IMR-90 (cell line): ENCODE results near the gene LATS2. TPM values are rescaled to one million over a fixed set of nuclear protein-coding genes. Genes with fewer than 3 reads are reported as not detected.

Experiments used
- ATAC-seq: fragments of 200-7000 bp; cut with Tn5 transposase; 2 replicates; pipeline ENCODE4 v1.9.1; 2020; ENCODE audit warnings: low read depth, mild to moderate bottlenecking, moderate library complexity
- BruUV-seq: library from RNA; stranded (reverse); fragments of 400-500 nt; replicated peaks from 2 replicates; lab custom pipeline; 2021; lab: Mats Ljungman, UMichigan
- CTCF ChIA-PET: fragments of 300-600 bp; formaldehyde crosslinking; extraction: SDS; loops from one replicate; lab custom pipeline; 2021; ENCODE audit warnings: antibody characterized with exemption; lab: Yijun Ruan, JAX
- POLR2A ChIA-PET: fragments of 300-600 bp; sonication (Branson Sonifier 250); formaldehyde crosslinking; loops from one replicate; lab custom pipeline; 2022; ENCODE audit warnings: antibody characterized with exemption; ENCODE audit not compliant: unreplicated experiment; lab: Charles Lee
- DNase-seq: peaks from one replicate; pipeline ENCODE4 v3.0.0; 2013
- H2AFZ ChIP-seq: replicated peaks from 2 replicates; pipeline ENCODE3; 2013; ENCODE audit warnings: low read length, mild to moderate bottlenecking; ENCODE audit not compliant: poor library complexity
- H2AK5ac ChIP-seq: 2 replicates; pipeline ENCODE4 v1.6.1; 2013; ENCODE audit warnings: low read depth, low read length, inconsistent platforms
- H2AK9ac ChIP-seq: replicated peaks from 2 replicates; pipeline ENCODE3; 2013; ENCODE audit warnings: mild to moderate bottlenecking, low read depth, low read length, moderate library complexity; ENCODE audit not compliant: poor library complexity
- H2BK120ac ChIP-seq: 2 replicates; pipeline ENCODE4 v1.6.1; 2013; ENCODE audit warnings: low read depth, low read length, inconsistent platforms
- H2BK15ac ChIP-seq: 3 replicates; pipeline ENCODE4 v1.6.1; 2013; ENCODE audit warnings: low read depth, low read length, inconsistent platforms
- H2BK20ac ChIP-seq: 2 replicates; pipeline ENCODE4 v1.6.1; 2013; ENCODE audit warnings: low read depth, mild to moderate bottlenecking, inconsistent platforms, low read length, moderate library complexity
- H2BK5ac ChIP-seq: 2 replicates; pipeline ENCODE4 v1.6.1; 2013; ENCODE audit warnings: mild to moderate bottlenecking, low read depth, low read length, inconsistent platforms; ENCODE audit not compliant: poor library complexity, severe bottlenecking
- H3K14ac ChIP-seq: replicated peaks from 2 replicates; pipeline ENCODE4 v1.6.1; 2013; ENCODE audit warnings: low read depth, low read length, inconsistent platforms
- H3K18ac ChIP-seq: 2 replicates; pipeline ENCODE4 v1.6.1; 2013; ENCODE audit warnings: low read depth, low read length, control low read depth
- H3K23ac ChIP-seq: 2 replicates; pipeline ENCODE4 v1.6.1; 2013; ENCODE audit warnings: low read depth, low read length, inconsistent platforms
- H3K27ac ChIP-seq: 2 replicates; pipeline ENCODE4 v1.5.1; 2013; ENCODE audit warnings: mild to moderate bottlenecking, control low read depth, low read length; ENCODE audit not compliant: insufficient read depth
- H3K27me3 ChIP-seq: 2 replicates; pipeline ENCODE4 v1.6.1; 2013; ENCODE audit warnings: low read length; ENCODE audit not compliant: control insufficient read depth, insufficient read depth
- H3K36me3 ChIP-seq: 2 replicates; pipeline ENCODE4 v1.6.1; 2013; ENCODE audit warnings: low read length, mixed read lengths; ENCODE audit not compliant: control insufficient read depth, insufficient read depth
- H3K4ac ChIP-seq: 2 replicates; pipeline ENCODE4 v1.6.1; 2013; ENCODE audit warnings: low read depth, low read length, inconsistent platforms
- H3K4me1 ChIP-seq: 2 replicates; pipeline ENCODE4 v1.6.1; 2013; ENCODE audit warnings: low read length, mixed read lengths; ENCODE audit not compliant: control insufficient read depth, insufficient read depth
- H3K4me2 ChIP-seq: 2 replicates; pipeline ENCODE4 v1.6.1; 2013; ENCODE audit warnings: low read depth, mild to moderate bottlenecking, control low read depth, low read length, moderate library complexity
- H3K4me3 ChIP-seq: 2 replicates; pipeline ENCODE4 v1.5.1; 2013; ENCODE audit warnings: low read depth, mild to moderate bottlenecking, control low read depth, low read length, moderate library complexity; ENCODE audit not compliant: insufficient read depth
- H3K56ac ChIP-seq: 2 replicates; pipeline ENCODE4 v1.6.1; 2013; ENCODE audit warnings: low read length, inconsistent platforms; ENCODE audit not compliant: insufficient read depth; ENCODE audit errors: extremely low read depth
- H3K79me1 ChIP-seq, 2 experiments: 2 replicates each; pipeline ENCODE4 v1.6.1; 2013; ENCODE audit warnings: low read length in 2 of 2, inconsistent platforms in 1 of 2, low read depth in 1 of 2
- H3K9ac ChIP-seq: 2 replicates; pipeline ENCODE4 v1.6.1; 2013; ENCODE audit warnings: low read depth, low read length, control low read depth
- H3K9me1 ChIP-seq: 2 replicates; pipeline ENCODE4 v1.6.1; 2013; ENCODE audit warnings: low read length, inconsistent platforms; ENCODE audit not compliant: insufficient read depth
- H3K9me3 ChIP-seq: 2 replicates; pipeline ENCODE4 v1.6.1; 2013; ENCODE audit warnings: low read length; ENCODE audit not compliant: control insufficient read depth, insufficient read depth
- H4K20me1 ChIP-seq: 2 replicates; pipeline ENCODE4 v1.6.1; 2013; ENCODE audit warnings: low read length, inconsistent platforms; ENCODE audit not compliant: insufficient read depth
- H4K5ac ChIP-seq: 2 replicates; pipeline ENCODE4 v1.6.1; 2013; ENCODE audit warnings: mild to moderate bottlenecking, low read depth, low read length, control low read depth
- H4K8ac ChIP-seq, 2 experiments: 2 replicates each; pipeline ENCODE4 v1.6.1; 2013; ENCODE audit warnings: low read depth in 2 of 2, low read length in 2 of 2, control low read depth in 1 of 2, inconsistent platforms in 1 of 2
- H4K91ac ChIP-seq: 2 replicates; pipeline ENCODE4 v1.6.1; 2013; ENCODE audit warnings: low read depth, low read length, inconsistent platforms; ENCODE audit not compliant: insufficient read depth
- BHLHE40 ChIP-seq: fragments of 150-350 bp; IDR thresholded peaks from 2 replicates; pipeline ENCODE4 v1.6.1; 2016; ENCODE audit warnings: mild to moderate bottlenecking, low read depth, low read length
- CEBPB ChIP-seq: IDR thresholded peaks from 2 replicates; pipeline ENCODE4 v1.6.1; 2012; ENCODE audit warnings: low read depth, low read length, improper control_type of control experiment
- NFE2L2 ChIP-seq: fragments of 150-350 bp; IDR thresholded peaks from 2 replicates; pipeline ENCODE4 v1.6.1; 2016; ENCODE audit warnings: low read depth, mild to moderate bottlenecking, low read length
- WGBS, 2 experiments: methylation state at CpG; one replicate each; pipeline versions ENCODE4 v1.1.5 to v1.1.7; 2013; ENCODE audit warnings: missing lambda C conversion rate in 2 of 2; ENCODE audit not compliant: insufficient read length in 1 of 2; ENCODE audit errors: extremely low coverage in 2 of 2; 5-methylcytosine and 5-hydroxymethylcytosine counted together
- dilution Hi-C: fragments of 300-500 bp; cut with HindIII; formaldehyde crosslinking; loops from one replicate; pipeline ENCODE4 v1.14.3; 2018; ENCODE audit warnings: low sequenced_read_pairs; ENCODE audit not compliant: unreplicated experiment
- in situ Hi-C: fragments of 300-500 bp; cut with MboI; formaldehyde crosslinking; loops from 3 replicates; pipeline ENCODE4 v1.14.3; 2019; ENCODE audit warnings: low sequenced_read_pairs, inconsistent platforms, mixed read lengths
- intact Hi-C: fragments of 100-400 bp; cut with micrococcal nuclease; formaldehyde crosslinking; loops from 2 replicates; pipeline ENCODE4 v1.10.0; 2022
- polyA plus RNA-seq, 3 experiments: library from polyadenylated mRNA; depleted of rRNA; stranded (reverse); fragments of >200 nt; gene quantifications; 2 replicates each; pipeline ENCODE4 v1.2.3, GENCODE V29; 2012; ENCODE audit warnings: low replicate concordance in 1 of 3
- total RNA-seq: library from RNA; depleted of rRNA; stranded (reverse); fragments of >200 nt; gene quantifications from 2 replicates; pipeline ENCODE4 v1.2.3, GENCODE V29; 2012

LATS2 gene
- total and polyA plus RNA-seq, 2 of the 4 experiments (the other 2 are of a cell fraction) = 12.7 to 22.4 TPM

GRCh38 chr13:20993661-20994440 is 67.5 kb downstream of the LATS2 start:
- Histone ChIP-seq H4K91ac (no peak overlapping the region), H3K4me2 (no peak overlapping the region), H4K20me1 (peaks cover 74% of the 10 kb centered on the region), H3K4ac (0 out of 2 replicates have a peak overlapping the region, but pooled peaks have one; percentile 40), H3K4me3 (no peak overlapping the region), H3K23ac (peak overlapping the region; percentile 60; the same call in 1 of the 2 replicates), H2BK20ac (0 out of 2 replicates have a peak overlapping the region, but pooled peaks have one; percentile 7), H2AK5ac (peak overlapping the region; percentile 80; the same call in 1 of the 2 replicates), H3K36me3 (peaks cover 51% of the 10 kb centered on the region), H3K9me3 (no peaks in the 10 kb centered on the region), H3K18ac (no peak overlapping the region), H2AFZ (no peak overlapping the region), H3K79me1 (peaks cover 44 to 88% of the 10 kb centered on the region in 2 experiments), H4K5ac (no peak overlapping the region), H3K9me1 (peaks cover 54% of the 10 kb centered on the region), H2BK15ac (no peak overlapping the region), H3K4me1 (peaks cover 29% of the 10 kb centered on the region), H3K27me3 (no peaks in the 10 kb centered on the region), H2AK9ac (peak overlapping the region; percentile 18), H4K8ac (no peak overlapping the region; a peak in 1 of 4 replicates), H2BK5ac (peak overlapping the region; percentile 4), H3K14ac (no peak overlapping the region), H2BK120ac (no peak overlapping the region), H3K56ac (no peak overlapping the region), H3K27ac (0 out of 2 replicates have a peak overlapping the region, but pooled peaks have one; percentile 6), H3K9ac (no peak overlapping the region)
- WGBS, 2 experiments = 96% methylated on average over 4 of the region's 13 CpGs; no CpG with 5 or more reads in 1 of the 2 experiments
- CTCF ChIA-PET = interaction anchor here (1.0 kb wide), 1 partner anchor 17 kb away, joined by 6 read pairs; no protein-coding TSS in a partner anchor
- POLR2A ChIA-PET = no interaction called here
- no peak for ATAC-seq
- dilution Hi-C loops = no loop called here
- TF ChIP-seq BHLHE40 (peak; percentile 93), NFE2L2 (no peak), CEBPB (peak; percentile 77)
- in situ Hi-C loops = no loop called here
- peak; percentile 51 for DNase-seq
- BruUV-seq = no TSS peak
- intact Hi-C loops = no loop called here
